K562 (cell line): ENCODE results near the gene PLEKHA8. TPM values are rescaled to one million over a fixed set of nuclear protein-coding genes. Genes with fewer than 3 reads are reported as not detected.

Experiments used
- ATAC-seq: fragments of 200-7000 bp; cut with Tn5 transposase; 3 replicates; pipeline ENCODE4 v1.9.1; 2020; ENCODE audit warnings: moderate library complexity
- BruUV-seq: library from RNA; stranded (reverse); fragments of 400-500 nt; replicated peaks from 2 replicates; lab custom pipeline; 2021; lab: Mats Ljungman, UMichigan
- CTCF ChIA-PET: fragments of 300-600 bp; formaldehyde crosslinking; extraction: SDS; loops from one replicate; lab custom pipeline; 2021; ENCODE audit warnings: low intra/inter-chr PET ratio; lab: Yijun Ruan, JAX
- POLR2A ChIA-PET: fragments of 300-600, 350-650 bp; sonication (Branson Sonifier 250); formaldehyde crosslinking; extraction: SDS; loops from one replicate; lab custom pipeline; 2021; ENCODE audit warnings: antibody characterized with exemption, inconsistent platforms; lab: Yijun Ruan, JAX
- DNase-seq, 4 experiments: peaks; one replicate each; pipeline versions ENCODE4 v3.0.0 to v3.0.0-alpha.2; 2011 to 2018; ENCODE audit warnings: low spot score in 3 of 4, mixed read lengths in 3 of 4; ENCODE audit errors: extremely low read depth in 1 of 4
- FAIRE-seq: peaks from 2 replicates; lab custom pipeline; 2011; peaks lifted over from hg19 to GRCh38; lab: Jason Lieb, UNC
- H2AFZ ChIP-seq: 2 replicates; pipeline ENCODE4 v1.6.0; 2011; ENCODE audit warnings: low read depth, low read length, control low read depth, inconsistent platforms
- H3K27ac ChIP-seq: fragments of 200-600 bp; 3 replicates; pipeline ENCODE4 v1.8.0; 2011; ENCODE audit warnings: low read depth, mild to moderate bottlenecking, control low read depth, inconsistent platforms, low read length, moderate library complexity, mixed read lengths; ENCODE audit errors: extremely low read depth
- H3K27me3 ChIP-seq, 2 experiments: fragments of 300-600 bp in 1 of 2; 2 replicates in 1 of 2; 3 replicates in 1 of 2; pipeline versions ENCODE4 v1.6.0 to v1.8.0; 2011; ENCODE audit warnings: inconsistent platforms in 2 of 2, low read length in 2 of 2, mild to moderate bottlenecking in 1 of 2, mixed read lengths in 1 of 2, moderate library complexity in 1 of 2; ENCODE audit not compliant: control insufficient read depth in 2 of 2, insufficient read depth in 2 of 2
- H3K36me3 ChIP-seq: fragments of 300-600 bp; 3 replicates; pipeline ENCODE4 v1.8.0; 2011; ENCODE audit warnings: mild to moderate bottlenecking, low read length, inconsistent platforms; ENCODE audit not compliant: control insufficient read depth, insufficient read depth
- H3K4me1 ChIP-seq, 2 experiments: fragments of 200-600 bp in 1 of 2; replicated peaks in 1 of 2; 2 replicates in 1 of 2; 3 replicates in 1 of 2; pipeline versions ENCODE4 v1.5.1 to v1.8.0; 2011; ENCODE audit warnings: inconsistent platforms in 2 of 2, low read length in 2 of 2, mild to moderate bottlenecking in 1 of 2, mixed read lengths in 1 of 2, moderate library complexity in 1 of 2; ENCODE audit not compliant: control insufficient read depth in 2 of 2, insufficient read depth in 2 of 2
- H3K4me2 ChIP-seq: 2 replicates; pipeline ENCODE4 v1.6.1; 2011; ENCODE audit warnings: low read length, control low read depth, inconsistent platforms, mixed read lengths; ENCODE audit not compliant: insufficient read depth
- H3K4me3 ChIP-seq: fragments of 200-600 bp; sonication (generic), shearing (Covaris generic); 2 replicates; pipeline ENCODE4 v1.5.1; 2016; ENCODE audit warnings: control low read depth, inconsistent platforms
- H3K79me2 ChIP-seq: fragments of 200-600 bp; 3 replicates; pipeline ENCODE4 v1.8.0; 2011; ENCODE audit warnings: low read length, inconsistent platforms; ENCODE audit not compliant: control insufficient read depth, insufficient read depth
- H3K9ac ChIP-seq, 2 experiments: 2 replicates each; pipeline versions ENCODE4 v1.6.0 to v1.6.1; 2011; ENCODE audit warnings: low read depth in 2 of 2, low read length in 2 of 2, control low read depth in 1 of 2, inconsistent platforms in 1 of 2, mild to moderate bottlenecking in 1 of 2, mixed read lengths in 1 of 2; ENCODE audit not compliant: insufficient read depth in 1 of 2
- H3K9me1 ChIP-seq: one replicate; pipeline ENCODE4 v1.6.0; 2011; ENCODE audit warnings: inconsistent platforms, mild to moderate bottlenecking, low read length, moderate library complexity; ENCODE audit not compliant: control insufficient read depth, insufficient read depth
- H3K9me3 ChIP-seq: replicated peaks from 2 replicates; pipeline ENCODE4 v1.5.1; 2011; ENCODE audit warnings: low read depth, low read length, inconsistent platforms; ENCODE audit not compliant: control insufficient read depth, insufficient read depth
- H4K20me1 ChIP-seq: replicated peaks from 2 replicates; pipeline ENCODE4 v1.6.1; 2011; ENCODE audit warnings: low read length, inconsistent platforms, mixed read lengths; ENCODE audit not compliant: control insufficient read depth, insufficient read depth
- BRD9 ChIP-seq: fragments of 450-650 bp; IDR thresholded peaks from 2 replicates; pipeline ENCODE4 v1.6.1; 2018; ENCODE audit warnings: low read depth; ENCODE audit not compliant: partially characterized antibody
- CTCF ChIP-seq, 3 experiments: IDR thresholded peaks in 2 of 3; conservative IDR thresholded peaks in 1 of 3; 2 replicates each; pipeline ENCODE4 v1.5.1; 2011 to 2012; ENCODE audit warnings: low read length in 3 of 3, mild to moderate bottlenecking in 3 of 3, control low read depth in 2 of 3, improper control_type of control experiment in 1 of 3, inconsistent platforms in 1 of 3, low read depth in 1 of 3, mixed read lengths in 1 of 3, moderate library complexity in 1 of 3; ENCODE audit not compliant: insufficient read depth in 2 of 3
- FUS ChIP-seq: fragments of 200-400 bp; formaldehyde crosslinking; optimal IDR thresholded peaks from 2 replicates; pipeline ENCODE3; 2017; ENCODE audit warnings: low read depth, low read length
- HDAC1 ChIP-seq, 2 experiments: fragments of 450-650 bp; IDR thresholded peaks; 2 replicates each; pipeline ENCODE4 v1.6.1; 2016 to 2017; ENCODE audit warnings: inconsistent platforms in 1 of 2, mild to moderate bottlenecking in 1 of 2, moderate library complexity in 1 of 2
- ID3 ChIP-seq, 2 experiments: fragments of 250-450 bp in 1 of 2; fragments of 450-650 bp in 1 of 2; sonication (Bioruptor Pico) in 1 of 2; IDR thresholded peaks; 2 replicates each; pipeline versions ENCODE4 v1.6.1 to v1.8.0; 2016 to 2021; ENCODE audit warnings: mild to moderate bottlenecking in 2 of 2, moderate library complexity in 2 of 2, missing compliant biosample characterization in 1 of 2, missing genetic modification characterization in 1 of 2
- RFX5 ChIP-seq: IDR thresholded peaks from 2 replicates; pipeline ENCODE4 v1.6.1; 2011; ENCODE audit warnings: low read depth, mild to moderate bottlenecking, improper control_type of control experiment, low read length
- SFPQ ChIP-seq: fragments of 200-400 bp; formaldehyde crosslinking; IDR thresholded peaks from 2 replicates; pipeline ENCODE4 v1.6.1; 2017; ENCODE audit warnings: mild to moderate bottlenecking, low read depth, low read length, moderate library complexity
- SMARCA5 ChIP-seq: fragments of 450-650 bp; IDR thresholded peaks from 2 replicates; pipeline ENCODE4 v1.6.1; 2016
- ZEB2 ChIP-seq: fragments of 450-650 bp; IDR thresholded peaks from 2 replicates; pipeline ENCODE4 v1.6.1; 2016
- ZNF134 ChIP-seq: fragments of 250-450 bp; sonication (Bioruptor Pico); conservative IDR thresholded peaks from 2 replicates; pipeline ENCODE4 v1.4.0; 2020
- ZNF316 ChIP-seq: fragments of 450-650 bp; IDR thresholded peaks from 2 replicates; pipeline ENCODE4 v1.6.1; 2016
- WGBS: fragments of 100-300 bp; shearing (Covaris generic); methylation state at CpG from one replicate; pipeline ENCODE4 v1.1.6; 2016; ENCODE audit warnings: low coverage, mixed read lengths; ENCODE audit not compliant: insufficient coverage; ENCODE audit errors: missing lambda C conversion rate; 5-methylcytosine and 5-hydroxymethylcytosine counted together
- in situ Hi-C: fragments of 300-500 bp; cut with MboI; formaldehyde crosslinking; loops from 4 replicates; pipeline ENCODE4 v1.15.0; 2018; ENCODE audit warnings: inconsistent platforms, mixed read lengths
- intact Hi-C: fragments of 100-400 bp; cut with micrococcal nuclease; formaldehyde crosslinking; loops from 2 replicates; pipeline ENCODE4 v1.14.2; 2022
- polyA plus RNA-seq, 8 experiments: library from polyadenylated mRNA; depleted of rRNA in 4 of 8; stranded (reverse) in 5 of 8; unstranded in 3 of 8; fragments of >200 nt; fragmentation: Nextera tagmentation in 2 of 8; fragmentation: Illumina TruSeq in 1 of 8; extraction: Ambion mirVana in 2 of 8; extraction: Trizol in 1 of 8; gene quantifications; 2 replicates each; pipeline versions ENCODE4 v1.2.1 to v1.2.3, GENCODE V29; 2011 to 2014; ENCODE audit warnings: inconsistent platforms in 1 of 8, missing spikeins in 1 of 8
- total RNA-seq, 7 experiments: library from RNA; depleted of rRNA in 6 of 7; stranded (reverse); fragments of >200 nt in 6 of 7; fragmentation: Illumina TruSeq in 2 of 7; extraction: Trizol in 2 of 7; gene quantifications; 2 replicates each; pipeline versions ENCODE4 v1.2.1 to v1.2.3, GENCODE V29; 2011 to 2021; ENCODE audit warnings: low replicate concordance in 1 of 7
- TF ChIP-seq, protein P1 (sequence below): sonication (generic); formaldehyde crosslinking; IDR thresholded peaks from 2 replicates; pipeline ENCODE4 v1.8.0; 2022; ENCODE audit warnings: mild to moderate bottlenecking, missing genetic modification reagents

Gene PLEKHA8
- total and polyA plus RNA-seq, 9 of the 15 experiments (the other 6 are each of a cell fraction or from before 2014, with no cell fraction given): 3.2 to 16.3 (median 11.8) TPM

DNA sequence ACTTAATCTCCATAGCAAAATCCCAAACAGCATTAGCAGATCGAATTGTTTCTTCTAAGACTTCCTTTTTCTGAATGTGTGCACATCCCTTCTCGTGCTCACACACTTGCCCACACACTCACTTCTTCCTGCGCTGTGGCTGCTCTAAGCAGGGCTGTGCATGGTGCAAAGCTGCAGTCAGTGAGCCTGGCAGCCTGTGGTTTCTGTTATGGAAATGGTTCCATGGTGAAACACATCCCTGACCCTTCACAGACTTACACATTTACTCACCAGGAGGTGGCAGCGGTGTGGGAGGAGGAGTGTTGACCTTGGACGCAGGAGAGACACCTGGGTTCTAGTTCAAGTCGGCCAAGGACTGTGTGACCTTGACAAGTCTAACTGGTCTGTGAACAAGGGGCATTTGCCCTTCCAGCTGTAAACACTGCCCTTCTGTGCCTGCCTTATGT is 131.5 kb downstream of the PLEKHA8 start:
- Histone ChIP-seq H3K9me3 (no peaks in the 10 kb centered on the region), H3K27ac (peak overlapping the region; percentile 13; the same call in 2 of the 3 replicates), H3K27me3 (no peaks in the 10 kb centered on the region), H3K4me3 (no peak overlapping the region), H2AFZ (peak overlapping the region; percentile 54; the same call in 1 of the 2 replicates), H3K9ac (peak overlapping the region; percentile 11 to 61; a peak in 2 of 4 replicates), H3K9me1 (no peaks in the 10 kb centered on the region), H3K4me1 (peaks cover 12 to 42% of the 10 kb centered on the region in 2 experiments), H3K36me3 (no peaks in the 10 kb centered on the region; the same call in 2 of the 3 replicates), H4K20me1 (no peaks in the 10 kb centered on the region), H3K4me2 (peak overlapping the region; percentile 17; the same call in 1 of the 2 replicates), H3K79me2 (no peaks in the 10 kb centered on the region)
- DNase-seq (peak in 3 of 4 experiments; percentile 35 to 55 (median 42)), ATAC-seq (peak; percentile 59), FAIRE-seq (peak; percentile 75)
- POLR2A ChIA-PET: interaction anchor here (0.5 to 0.6 kb wide), 3 partner anchors 261 to 751 kb away, joined by 3 read pairs; no protein-coding TSS in a partner anchor
- CTCF ChIA-PET: interaction anchor here (0.6 kb wide), 2 partner anchors 131 to 254 kb away, joined by 3 to 4 read pairs; no protein-coding TSS in a partner anchor
- in situ Hi-C loops: loop anchor here (5.0 to 10.0 kb wide), 3 partner anchors 253 to 575 kb away; no protein-coding TSS in a partner anchor
- BruUV-seq: no TSS peak
- 22% methylated on average over 6 of the region's 6 CpGs for WGBS
- intact Hi-C loops: loop anchor here (5.0 to 10.0 kb wide), 3 partner anchors 113 to 585 kb away; no protein-coding TSS in a partner anchor
- TF ChIP-seq BRD9 (no peak), ZNF316 (no peak), HDAC1 (IDR thresholded peaks at IDR 0.05) (no peak), SFPQ (no peak), FUS (no peak), SMARCA5 (no peak), CTCF (IDR thresholded peaks at IDR 0.05 in 2 of 3, conservative IDR thresholded peaks at IDR 0.05 in 1 of 3; ENCODE audit: insufficient read depth in 2 of 3, low read depth in 1 of 3, low read length in 3 of 3) (peak; percentile 27 to 42 (median 29); a peak in 4 of 6 replicates), RFX5 (no peak), ZEB2 (peak; percentile 36; the same call in 1 of the 2 replicates), ZNF134 (no peak), ID3 (CRISPR knock-in tag; IDR thresholded peaks at IDR 0.05) (no peak), ID3 (tag; IDR thresholded peaks at IDR 0.05) (peak; percentile 33; the same call in 1 of the 2 replicates)
- TF ChIP-seq, protein P1, sequence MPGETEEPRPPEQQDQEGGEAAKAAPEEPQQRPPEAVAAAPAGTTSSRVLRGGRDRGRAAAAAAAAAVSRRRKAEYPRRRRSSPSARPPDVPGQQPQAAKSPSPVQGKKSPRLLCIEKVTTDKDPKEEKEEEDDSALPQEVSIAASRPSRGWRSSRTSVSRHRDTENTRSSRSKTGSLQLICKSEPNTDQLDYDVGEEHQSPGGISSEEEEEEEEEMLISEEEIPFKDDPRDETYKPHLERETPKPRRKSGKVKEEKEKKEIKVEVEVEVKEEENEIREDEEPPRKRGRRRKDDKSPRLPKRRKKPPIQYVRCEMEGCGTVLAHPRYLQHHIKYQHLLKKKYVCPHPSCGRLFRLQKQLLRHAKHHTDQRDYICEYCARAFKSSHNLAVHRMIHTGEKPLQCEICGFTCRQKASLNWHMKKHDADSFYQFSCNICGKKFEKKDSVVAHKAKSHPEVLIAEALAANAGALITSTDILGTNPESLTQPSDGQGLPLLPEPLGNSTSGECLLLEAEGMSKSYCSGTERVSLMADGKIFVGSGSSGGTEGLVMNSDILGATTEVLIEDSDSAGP (CRISPR knock-in tag): no peak
